ENCODE data around the gene NMT1.

DNA sequence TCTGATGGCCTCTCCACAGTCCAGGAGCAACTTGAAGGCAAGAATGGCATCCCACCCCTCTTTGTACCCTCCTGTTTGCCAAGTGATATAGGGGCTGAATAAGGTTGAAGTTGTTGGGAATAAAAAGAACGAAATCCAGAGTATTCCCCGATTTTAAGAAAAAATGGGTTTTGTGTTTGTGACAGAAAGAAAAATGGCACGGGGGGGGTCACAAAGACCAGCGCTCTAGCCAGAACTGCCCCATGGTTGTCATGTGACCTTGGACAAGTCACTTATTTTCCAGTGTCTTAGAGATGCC is 85.4 kb downstream of the NMT1 start:
- TF ChIP-seq, protein P1, sequence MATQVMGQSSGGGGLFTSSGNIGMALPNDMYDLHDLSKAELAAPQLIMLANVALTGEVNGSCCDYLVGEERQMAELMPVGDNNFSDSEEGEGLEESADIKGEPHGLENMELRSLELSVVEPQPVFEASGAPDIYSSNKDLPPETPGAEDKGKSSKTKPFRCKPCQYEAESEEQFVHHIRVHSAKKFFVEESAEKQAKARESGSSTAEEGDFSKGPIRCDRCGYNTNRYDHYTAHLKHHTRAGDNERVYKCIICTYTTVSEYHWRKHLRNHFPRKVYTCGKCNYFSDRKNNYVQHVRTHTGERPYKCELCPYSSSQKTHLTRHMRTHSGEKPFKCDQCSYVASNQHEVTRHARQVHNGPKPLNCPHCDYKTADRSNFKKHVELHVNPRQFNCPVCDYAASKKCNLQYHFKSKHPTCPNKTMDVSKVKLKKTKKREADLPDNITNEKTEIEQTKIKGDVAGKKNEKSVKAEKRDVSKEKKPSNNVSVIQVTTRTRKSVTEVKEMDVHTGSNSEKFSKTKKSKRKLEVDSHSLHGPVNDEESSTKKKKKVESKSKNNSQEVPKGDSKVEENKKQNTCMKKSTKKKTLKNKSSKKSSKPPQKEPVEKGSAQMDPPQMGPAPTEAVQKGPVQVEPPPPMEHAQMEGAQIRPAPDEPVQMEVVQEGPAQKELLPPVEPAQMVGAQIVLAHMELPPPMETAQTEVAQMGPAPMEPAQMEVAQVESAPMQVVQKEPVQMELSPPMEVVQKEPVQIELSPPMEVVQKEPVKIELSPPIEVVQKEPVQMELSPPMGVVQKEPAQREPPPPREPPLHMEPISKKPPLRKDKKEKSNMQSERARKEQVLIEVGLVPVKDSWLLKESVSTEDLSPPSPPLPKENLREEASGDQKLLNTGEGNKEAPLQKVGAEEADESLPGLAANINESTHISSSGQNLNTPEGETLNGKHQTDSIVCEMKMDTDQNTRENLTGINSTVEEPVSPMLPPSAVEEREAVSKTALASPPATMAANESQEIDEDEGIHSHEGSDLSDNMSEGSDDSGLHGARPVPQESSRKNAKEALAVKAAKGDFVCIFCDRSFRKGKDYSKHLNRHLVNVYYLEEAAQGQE (IDR thresholded peaks at IDR 0.05; ENCODE audit: low read depth): no peak
- TF ChIP-seq RAD21 (IDR thresholded peaks at IDR 0.05; ENCODE audit: low read depth) (no peak), FOXM1 (IDR thresholded peaks at IDR 0.05; ENCODE audit: borderline replicate concordance, low read depth) (no peak), CREB1 (IDR thresholded peaks at IDR 0.05; ENCODE audit: low read depth) (no peak), CEBPB (IDR thresholded peaks at IDR 0.05) (no peak)
